ENCODE data around the gene SKI.

DNA sequence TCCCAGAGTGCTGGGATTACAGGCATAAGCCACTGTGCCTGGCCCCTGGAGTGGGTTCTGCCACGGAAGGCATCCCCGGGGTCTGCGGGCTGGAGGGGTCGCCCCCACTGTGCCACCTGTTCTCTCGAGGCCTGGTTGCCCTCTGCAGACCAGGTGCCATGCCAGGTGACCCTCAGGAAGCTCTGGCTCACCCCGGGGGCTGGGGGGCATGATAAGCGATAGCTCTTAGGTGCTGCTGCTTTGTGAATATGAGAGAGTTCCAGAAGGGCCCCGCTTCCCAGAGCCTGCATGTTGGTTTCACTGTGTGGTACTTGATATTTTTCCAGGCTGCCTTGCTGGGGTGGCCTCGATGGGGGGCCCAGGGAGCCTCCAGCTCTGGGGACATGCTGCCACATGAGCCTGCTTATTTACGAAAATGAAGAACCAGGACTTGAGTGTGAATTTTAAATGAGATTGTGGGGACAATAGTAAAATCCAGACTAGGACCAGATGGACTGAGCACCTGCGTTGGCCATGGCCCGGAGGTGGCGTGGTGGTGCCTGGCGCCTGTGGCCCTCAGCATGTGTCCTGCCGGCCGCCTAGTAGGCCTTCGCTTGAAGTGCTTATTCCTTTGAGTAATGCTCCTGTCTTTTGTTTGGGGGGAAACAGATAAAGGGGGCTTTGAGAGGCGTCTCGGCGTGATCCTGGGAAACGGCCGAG, 7.3 kb downstream of the SKI start:
- TF ChIP-seq, protein P1, sequence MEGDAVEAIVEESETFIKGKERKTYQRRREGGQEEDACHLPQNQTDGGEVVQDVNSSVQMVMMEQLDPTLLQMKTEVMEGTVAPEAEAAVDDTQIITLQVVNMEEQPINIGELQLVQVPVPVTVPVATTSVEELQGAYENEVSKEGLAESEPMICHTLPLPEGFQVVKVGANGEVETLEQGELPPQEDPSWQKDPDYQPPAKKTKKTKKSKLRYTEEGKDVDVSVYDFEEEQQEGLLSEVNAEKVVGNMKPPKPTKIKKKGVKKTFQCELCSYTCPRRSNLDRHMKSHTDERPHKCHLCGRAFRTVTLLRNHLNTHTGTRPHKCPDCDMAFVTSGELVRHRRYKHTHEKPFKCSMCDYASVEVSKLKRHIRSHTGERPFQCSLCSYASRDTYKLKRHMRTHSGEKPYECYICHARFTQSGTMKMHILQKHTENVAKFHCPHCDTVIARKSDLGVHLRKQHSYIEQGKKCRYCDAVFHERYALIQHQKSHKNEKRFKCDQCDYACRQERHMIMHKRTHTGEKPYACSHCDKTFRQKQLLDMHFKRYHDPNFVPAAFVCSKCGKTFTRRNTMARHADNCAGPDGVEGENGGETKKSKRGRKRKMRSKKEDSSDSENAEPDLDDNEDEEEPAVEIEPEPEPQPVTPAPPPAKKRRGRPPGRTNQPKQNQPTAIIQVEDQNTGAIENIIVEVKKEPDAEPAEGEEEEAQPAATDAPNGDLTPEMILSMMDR (IDR thresholded peaks at IDR 0.05; ENCODE audit: poor library complexity) = no peak
- TF ChIP-seq EZH2phosphoT487 (IDR thresholded peaks at IDR 0.05; ENCODE audit: low read depth, severe bottlenecking, unreplicated experiment) (no peak), EZH2 (IDR thresholded peaks at IDR 0.05; ENCODE audit: borderline replicate concordance) (no peak)
